Caco-2 (cell line): ENCODE measurements around the gene HOXB2. TPM values are rescaled to one million over a fixed set of nuclear protein-coding genes. Genes with fewer than 3 reads are reported as not detected.

Experiments
- BruUV-seq: library from RNA; stranded (reverse); fragments of 400-500 nt; replicated peaks from 2 replicates; lab custom pipeline; 2021; lab: Mats Ljungman, UMichigan
- CTCF ChIA-PET: fragments of 300-600 bp; sonication (Branson Sonifier 250); formaldehyde crosslinking; loops from one replicate; lab custom pipeline; 2022; ENCODE audit warnings: antibody characterized with exemption; lab: Charles Lee
- POLR2A ChIA-PET: fragments of 300-600 bp; sonication (Branson Sonifier 250); formaldehyde crosslinking; loops from one replicate; lab custom pipeline; 2022; ENCODE audit warnings: antibody characterized with exemption; lab: Charles Lee
- DNase-seq, 2 experiments: peaks; one replicate each; pipeline versions ENCODE4 v3.0.0 to v3.0.0-alpha.2; 2020 to 2022
- H3K27me3 ChIP-seq: replicated peaks from 2 replicates; pipeline ENCODE4 v1.6.0; 2011; ENCODE audit warnings: low read length; ENCODE audit not compliant: control insufficient read depth, insufficient read depth
- H3K36me3 ChIP-seq: 2 replicates; pipeline ENCODE4 v1.5.1; 2011; ENCODE audit warnings: low read length; ENCODE audit not compliant: control insufficient read depth, insufficient read depth
- H3K4me1 ChIP-seq: fragments of 250-450 bp; sonication (Bioruptor Pico); 2 replicates; pipeline ENCODE4 v1.5.1; 2020; ENCODE audit warnings: mild to moderate bottlenecking
- H3K4me3 ChIP-seq: 2 replicates; pipeline ENCODE4 v1.5.1; 2011; ENCODE audit warnings: low read depth, mild to moderate bottlenecking, control low read depth, low read length
- H3K9me3 ChIP-seq: fragments of 250-450 bp; sonication (Bioruptor Pico); 2 replicates; pipeline ENCODE4 v1.5.1; 2020; ENCODE audit warnings: mild to moderate bottlenecking, moderate library complexity
- H3K27ac Mint-ChIP-seq: one replicate; pipeline ENCODE4 v1.8.0; 2022; ENCODE audit warnings: mixed read lengths; ENCODE audit not compliant: unreplicated experiment
- H3K27me3 Mint-ChIP-seq: one replicate; pipeline ENCODE4 v1.8.0; 2022; ENCODE audit warnings: mixed read lengths; ENCODE audit not compliant: insufficient read depth, unreplicated experiment
- H3K36me3 Mint-ChIP-seq: one replicate; pipeline ENCODE4 v1.8.0; 2022; ENCODE audit warnings: mild to moderate bottlenecking, mixed read lengths; ENCODE audit not compliant: insufficient read depth, unreplicated experiment
- H3K4me1 Mint-ChIP-seq: one replicate; pipeline ENCODE4 v1.8.0; 2022; ENCODE audit warnings: low read depth, mixed read lengths; ENCODE audit not compliant: unreplicated experiment
- H3K4me3 Mint-ChIP-seq: one replicate; pipeline ENCODE4 v1.8.0; 2022; ENCODE audit warnings: mild to moderate bottlenecking, moderate library complexity, mixed read lengths; ENCODE audit not compliant: unreplicated experiment
- H3K9me3 Mint-ChIP-seq: one replicate; pipeline ENCODE4 v1.8.0; 2022; ENCODE audit warnings: mixed read lengths; ENCODE audit not compliant: unreplicated experiment
- CTCF ChIP-seq, 2 experiments: fragments of 200-600 bp in 1 of 2; IDR thresholded peaks; 1 replicate in 1 of 2; 2 replicates in 1 of 2; pipeline versions ENCODE4 v1.5.1 to v1.8.0; 2011 to 2022; ENCODE audit warnings: antibody characterized with exemption in 1 of 2, control low read depth in 1 of 2, inconsistent platforms in 1 of 2, low read depth in 1 of 2, low read length in 1 of 2, mild to moderate bottlenecking in 1 of 2, moderate library complexity in 1 of 2; ENCODE audit not compliant: insufficient read depth in 1 of 2, severe bottlenecking in 1 of 2, unreplicated experiment in 1 of 2
- intact Hi-C: fragments of 100-400 bp; cut with micrococcal nuclease; formaldehyde crosslinking; loops from one replicate; pipeline ENCODE4 v1.10.0; 2022; ENCODE audit not compliant: unreplicated experiment
- total RNA-seq: library from RNA; stranded (reverse); gene quantifications from 2 replicates; pipeline ENCODE4 v1.2.3, GENCODE V29; 2022

HOXB2 gene
- total RNA-seq, 1 experiment from 2014 or later = 1.1 TPM

GRCh38 chr17:48497103-48497502 lies 47.8 kb downstream of the HOXB2 start:
- no peak for DNase-seq
- ChIA-PET CTCF (interaction anchor here (1.0 kb wide), 1 partner anchor 86 kb away, joined by 3 read pairs; no protein-coding TSS in a partner anchor), POLR2A (no interaction called here)
- Mint-ChIP-seq H3K9me3 (no peaks in the 10 kb centered on the region), H3K27me3 (peaks cover 2% of the 10 kb centered on the region), H3K36me3 (no peaks in the 10 kb centered on the region), H3K27ac (no peak overlapping the region), H3K4me1 (peaks cover 39% of the 10 kb centered on the region), H3K4me3 (no peak overlapping the region)
- Histone ChIP-seq H3K4me3 (no peak overlapping the region), H3K4me1 (peaks cover 51% of the 10 kb centered on the region), H3K36me3 (no peaks in the 10 kb centered on the region), H3K9me3 (no peaks in the 10 kb centered on the region), H3K27me3 (0 out of 2 replicates have a peak, but pooled peaks cover 3% of the 10 kb centered on the region)
- no TSS peak for BruUV-seq
- intact Hi-C loops = no loop called here
- no peak for TF ChIP-seq CTCF (IDR thresholded peaks at IDR 0.05; ENCODE audit: insufficient read depth in 1 of 2, low read depth in 1 of 2, low read length in 1 of 2, severe bottlenecking in 1 of 2, unreplicated experiment in 1 of 2)

- H3K27ac Mint-ChIP-seq = no peak overlapping the region
- intact Hi-C loops = no loop called here
Measured at GRCh38 chr17:48494335-48494734, 50.6 kb downstream of the HOXB2 start.

More at GRCh38 chr17:48494335-48494734, 50.6 kb downstream of the HOXB2 start:
- CTCF ChIA-PET = no interaction called here
- Mint-ChIP-seq H3K9me3 (no peaks in the 10 kb centered on the region), H3K4me3 (no peak overlapping the region), H3K36me3 (no peaks in the 10 kb centered on the region), H3K4me1 (peaks cover 20% of the 10 kb centered on the region), H3K27me3 (peaks cover 8% of the 10 kb centered on the region)
- DNase-seq = no peak
- no peak for TF ChIP-seq CTCF (IDR thresholded peaks at IDR 0.05; ENCODE audit: insufficient read depth in 1 of 2, low read depth in 1 of 2, low read length in 1 of 2, severe bottlenecking in 1 of 2, unreplicated experiment in 1 of 2)
- H3K9me3 ChIP-seq = no peaks in the 10 kb centered on the region
- POLR2A ChIA-PET = no interaction called here
- no TSS peak for BruUV-seq
- H3K4me1 ChIP-seq = peaks cover 29% of the 10 kb centered on the region
- no peak overlapping the region for H3K4me3 ChIP-seq
- H3K36me3 ChIP-seq = no peaks in the 10 kb centered on the region
- H3K27me3 ChIP-seq = peaks cover 5% of the 10 kb centered on the region; the same call in 1 of the 2 replicates

Other genes with a start within 250 kb of the HOXB2 start
- 0.70 and 1.5 TPM in 2 replicates for gene SKAP1, start 114.9 kb downstream of the HOXB2 start, total RNA-seq
- gene HOXB1, start 14.1 kb downstream of the HOXB2 start, total RNA-seq = not detected in 2 replicates
- 3.4 and 3.9 TPM in 2 replicates for gene HOXB4, start 33.2 kb upstream of the HOXB2 start, total RNA-seq
- 7.2 and 10.1 TPM in 2 replicates for gene HOXB3, start 45.1 kb upstream of the HOXB2 start, total RNA-seq
- gene HOXB5, start 48.7 kb upstream of the HOXB2 start, total RNA-seq = not detected in 2 replicates
- 1.8 and 1.9 TPM in 2 replicates for gene HOXB6, start 59.9 kb upstream of the HOXB2 start, total RNA-seq
- 23.7 and 28.2 TPM in 2 replicates for gene HOXB7, start 65.9 kb upstream of the HOXB2 start, total RNA-seq
- 0.39 and 1.2 TPM in 2 replicates for gene HOXB8, start 70.2 kb upstream of the HOXB2 start, total RNA-seq
- gene HOXB9, start 81.2 kb upstream of the HOXB2 start, total RNA-seq = 4.5 and 5.4 TPM in 2 replicates
- not detected in 2 replicates for gene PRAC1, start 177.4 kb upstream of the HOXB2 start, total RNA-seq
- gene PRAC2, start 178.1 kb upstream of the HOXB2 start, total RNA-seq = not detected in 2 replicates
- gene HOXB13, start 183.6 kb upstream of the HOXB2 start, total RNA-seq = 4.3 and 5.5 TPM in 2 replicates